ENCODE measurements around the gene SBF2.

The SBF2 gene

DNA sequence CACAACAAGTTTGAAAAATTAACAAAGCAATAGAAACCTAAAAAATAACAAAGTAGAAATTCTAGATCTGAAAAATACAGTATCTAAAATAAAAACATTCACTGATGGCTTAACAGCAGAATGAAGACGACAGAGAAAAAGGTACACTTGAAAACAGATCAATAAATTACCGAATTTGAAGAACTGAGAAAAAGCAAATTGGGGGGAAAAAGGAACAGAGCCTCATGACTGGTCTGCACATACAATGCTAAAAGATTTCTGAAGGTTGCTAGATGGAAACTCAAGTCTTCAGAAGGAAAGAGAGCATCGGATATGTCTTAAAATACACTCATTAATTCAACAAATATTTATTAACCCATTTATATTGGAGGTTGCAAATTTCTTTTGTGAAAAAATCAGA, 71.6 kb downstream of the SBF2 start:
- Histone ChIP-seq H3K27me3 (ENCODE audit: insufficient read depth, low read depth) (no peaks in the 10 kb centered on the region), H3K4me3 (IDR thresholded peaks at IDR 0.05; ENCODE audit: insufficient read depth, low read depth, low read length) (no peak overlapping the region), H3K27ac (no peak overlapping the region), H3K36me3 (ENCODE audit: insufficient read depth) (no peaks in the 10 kb centered on the region), H3K4me1 (ENCODE audit: low read depth, poor library complexity, severe bottlenecking) (no peaks in the 10 kb centered on the region), H3K79me2 (ENCODE audit: insufficient read depth, low read depth) (no peaks in the 10 kb centered on the region), H3K4me2 (no peak overlapping the region), H3K9ac (no peak overlapping the region), H4K20me1 (ENCODE audit: insufficient read depth) (no peaks in the 10 kb centered on the region), H2AFZ (ENCODE audit: low read depth) (no peak overlapping the region)
- TF ChIP-seq, protein P1, sequence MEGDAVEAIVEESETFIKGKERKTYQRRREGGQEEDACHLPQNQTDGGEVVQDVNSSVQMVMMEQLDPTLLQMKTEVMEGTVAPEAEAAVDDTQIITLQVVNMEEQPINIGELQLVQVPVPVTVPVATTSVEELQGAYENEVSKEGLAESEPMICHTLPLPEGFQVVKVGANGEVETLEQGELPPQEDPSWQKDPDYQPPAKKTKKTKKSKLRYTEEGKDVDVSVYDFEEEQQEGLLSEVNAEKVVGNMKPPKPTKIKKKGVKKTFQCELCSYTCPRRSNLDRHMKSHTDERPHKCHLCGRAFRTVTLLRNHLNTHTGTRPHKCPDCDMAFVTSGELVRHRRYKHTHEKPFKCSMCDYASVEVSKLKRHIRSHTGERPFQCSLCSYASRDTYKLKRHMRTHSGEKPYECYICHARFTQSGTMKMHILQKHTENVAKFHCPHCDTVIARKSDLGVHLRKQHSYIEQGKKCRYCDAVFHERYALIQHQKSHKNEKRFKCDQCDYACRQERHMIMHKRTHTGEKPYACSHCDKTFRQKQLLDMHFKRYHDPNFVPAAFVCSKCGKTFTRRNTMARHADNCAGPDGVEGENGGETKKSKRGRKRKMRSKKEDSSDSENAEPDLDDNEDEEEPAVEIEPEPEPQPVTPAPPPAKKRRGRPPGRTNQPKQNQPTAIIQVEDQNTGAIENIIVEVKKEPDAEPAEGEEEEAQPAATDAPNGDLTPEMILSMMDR (conservative IDR thresholded peaks at IDR 0.05; ENCODE audit: low read depth, low read length), result no peak

DNA sequence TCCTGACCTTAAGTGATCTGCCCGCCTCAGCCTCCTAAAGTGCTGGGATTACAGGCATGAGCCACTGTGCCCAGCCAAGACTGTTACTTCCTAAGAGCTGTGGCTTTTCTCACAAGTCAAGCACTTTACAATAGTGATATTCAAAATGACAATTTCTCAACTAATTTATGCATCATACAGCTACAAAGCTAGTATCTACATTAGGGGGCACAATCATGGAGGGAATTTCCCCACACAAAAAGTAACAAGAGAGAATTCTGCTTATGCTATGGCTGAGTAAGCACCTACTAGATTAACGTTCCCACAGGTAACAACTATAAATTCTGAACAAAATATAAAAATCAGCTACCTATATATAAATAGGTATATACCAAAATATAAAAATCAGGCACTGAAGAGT, 72.7 kb downstream of the SBF2 start:
- no peak overlapping the region for H3K9ac ChIP-seq
- H3K79me2 ChIP-seq (ENCODE audit: insufficient read depth, low read depth), result no peaks in the 10 kb centered on the region
- TF ChIP-seq, protein P1 (conservative IDR thresholded peaks at IDR 0.05; ENCODE audit: low read depth, low read length), result no peak
- H3K27me3 ChIP-seq (ENCODE audit: insufficient read depth, low read depth), result no peaks in the 10 kb centered on the region
- H4K20me1 ChIP-seq (ENCODE audit: insufficient read depth), result no peaks in the 10 kb centered on the region
- no peak overlapping the region for H3K4me3 ChIP-seq (IDR thresholded peaks at IDR 0.05; ENCODE audit: insufficient read depth, low read depth, low read length)
- H2AFZ ChIP-seq (ENCODE audit: low read depth), result no peak overlapping the region
- H3K27ac ChIP-seq, result no peak overlapping the region
- no peaks in the 10 kb centered on the region for H3K36me3 ChIP-seq (ENCODE audit: insufficient read depth)
- H3K4me2 ChIP-seq, result no peak overlapping the region
- H3K4me1 ChIP-seq (ENCODE audit: low read depth, poor library complexity, severe bottlenecking), result no peaks in the 10 kb centered on the region

- TF ChIP-seq, protein P1 (conservative IDR thresholded peaks at IDR 0.05; ENCODE audit: low read depth, low read length), result no peak
- H3K4me3 ChIP-seq (IDR thresholded peaks at IDR 0.05; ENCODE audit: insufficient read depth, low read depth, low read length), result no peak overlapping the region
- no peak overlapping the region for H3K4me2 ChIP-seq
- no peaks in the 10 kb centered on the region for H3K27me3 ChIP-seq (ENCODE audit: insufficient read depth, low read depth)
- H3K4me1 ChIP-seq (ENCODE audit: low read depth, poor library complexity, severe bottlenecking), result no peaks in the 10 kb centered on the region
- no peak overlapping the region for H3K27ac ChIP-seq
- H3K79me2 ChIP-seq (ENCODE audit: insufficient read depth, low read depth), result no peaks in the 10 kb centered on the region
- no peaks in the 10 kb centered on the region for H3K36me3 ChIP-seq (ENCODE audit: insufficient read depth)
- H3K9ac ChIP-seq, result no peak overlapping the region
- no peak overlapping the region for H2AFZ ChIP-seq (ENCODE audit: low read depth)
- H4K20me1 ChIP-seq (ENCODE audit: insufficient read depth), result no peaks in the 10 kb centered on the region
Observed at GRCh38 chr11:10211470-10211869, 82.5 kb downstream of the SBF2 start.

DNA sequence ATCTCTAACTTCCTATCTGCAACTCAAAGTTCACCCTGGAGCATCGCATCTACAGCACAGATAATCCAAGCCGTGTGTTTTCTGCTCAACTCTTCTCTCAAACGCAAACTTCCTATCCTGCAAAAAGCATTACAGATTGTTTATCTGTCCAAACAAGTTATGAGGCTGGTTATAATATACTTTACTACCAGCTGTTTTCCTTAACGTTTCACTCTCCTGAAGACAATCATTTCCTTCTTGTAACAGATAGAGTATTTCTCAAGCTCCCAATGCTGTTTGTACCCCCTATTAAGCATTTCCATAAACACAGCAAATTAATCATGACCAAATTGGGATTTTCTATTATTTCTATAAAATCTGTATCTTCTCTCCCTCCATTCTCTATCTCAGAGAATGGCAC, 84.7 kb downstream of the SBF2 start:
- Histone ChIP-seq H3K4me2 (no peak overlapping the region), H3K9ac (no peak overlapping the region), H4K20me1 (ENCODE audit: insufficient read depth) (no peaks in the 10 kb centered on the region), H3K27ac (no peak overlapping the region), H3K79me2 (ENCODE audit: insufficient read depth, low read depth) (no peaks in the 10 kb centered on the region), H3K27me3 (ENCODE audit: insufficient read depth, low read depth) (no peaks in the 10 kb centered on the region), H3K36me3 (ENCODE audit: insufficient read depth) (no peaks in the 10 kb centered on the region), H3K4me1 (ENCODE audit: low read depth, poor library complexity, severe bottlenecking) (no peaks in the 10 kb centered on the region), H2AFZ (ENCODE audit: low read depth) (no peak overlapping the region), H3K4me3 (IDR thresholded peaks at IDR 0.05; ENCODE audit: insufficient read depth, low read depth, low read length) (no peak overlapping the region)
- TF ChIP-seq, protein P1 (conservative IDR thresholded peaks at IDR 0.05; ENCODE audit: low read depth, low read length), result no peak

Measured in KMS-11 (cell line).